Natural killer cell (primary cell): ENCODE results near the gene NOA1. TPM values are rescaled to one million over a fixed set of nuclear protein-coding genes. Genes with fewer than 3 reads are reported as not detected.

ENCODE experiments used
- ATAC-seq, 3 donors: fragments of 150-1000 bp in 2 of 3; fragments of 200-7000 bp in 1 of 3; cut with Tn5 transposase; 1 replicate in 1 of 3; 2 replicates in 2 of 3; pipeline ENCODE4 v1.10.0; 2021; ENCODE audit warnings: mild to moderate bottlenecking in 2 of 3, moderate library complexity in 2 of 3
- DNase-seq, 2 donors: peaks; one replicate each; pipeline versions ENCODE4 v3.0.0 to v3.0.0-alpha.2; 2013 to 2021; ENCODE audit warnings: mixed read lengths in 1 of 2
- H3K27ac ChIP-seq: one replicate; pipeline ENCODE4 v1.5.1; 2013; ENCODE audit warnings: mild to moderate bottlenecking, low read length
- H3K27me3 ChIP-seq: one replicate; pipeline ENCODE4 v1.6.1; 2013; ENCODE audit warnings: low read length; ENCODE audit not compliant: control insufficient read depth, insufficient read depth
- H3K36me3 ChIP-seq: one replicate; pipeline ENCODE4 v1.6.1; 2013; ENCODE audit warnings: low read length; ENCODE audit not compliant: control insufficient read depth, insufficient read depth
- H3K4me1 ChIP-seq: one replicate; pipeline ENCODE4 v1.6.1; 2013; ENCODE audit warnings: low read length; ENCODE audit not compliant: control insufficient read depth, insufficient read depth
- H3K4me3 ChIP-seq: one replicate; pipeline ENCODE4 v1.5.1; 2013; ENCODE audit warnings: low read length
- H3K9me3 ChIP-seq: one replicate; pipeline ENCODE4 v1.6.1; 2013; ENCODE audit warnings: low read length; ENCODE audit not compliant: control insufficient read depth, insufficient read depth
- H3K27ac Mint-ChIP-seq, 2 donors: one replicate each; pipeline ENCODE4 v1.8.0; 2022; ENCODE audit warnings: mild to moderate bottlenecking in 2 of 2, mixed read lengths in 2 of 2, moderate library complexity in 1 of 2
- H3K27me3 Mint-ChIP-seq, 2 donors: one replicate each; pipeline ENCODE4 v1.8.0; 2022; ENCODE audit warnings: low read depth in 2 of 2, mixed read lengths in 2 of 2
- H3K36me3 Mint-ChIP-seq: one replicate; pipeline ENCODE4 v1.8.0; 2022; ENCODE audit warnings: mixed read lengths
- H3K4me1 Mint-ChIP-seq, 2 donors: one replicate each; pipeline ENCODE4 v1.8.0; 2022; ENCODE audit warnings: mixed read lengths in 2 of 2
- H3K4me3 Mint-ChIP-seq: one replicate; pipeline ENCODE4 v1.8.0; 2022; ENCODE audit warnings: mild to moderate bottlenecking, moderate library complexity, mixed read lengths
- H3K9me3 Mint-ChIP-seq, 2 donors: one replicate each; pipeline ENCODE4 v1.8.0; 2022; ENCODE audit warnings: mixed read lengths in 2 of 2
- CTCF ChIP-seq: fragments of 200-600 bp; IDR thresholded peaks from one replicate; pipeline ENCODE4 v1.8.0; 2022; ENCODE audit warnings: antibody characterized with exemption
- WGBS: methylation state at CpG from one replicate; pipeline ENCODE4 v1.1.7; 2013; ENCODE audit warnings: missing lambda C conversion rate; ENCODE audit not compliant: insufficient coverage; 5-methylcytosine and 5-hydroxymethylcytosine counted together
- intact Hi-C: fragments of 100-400 bp; cut with micrococcal nuclease; formaldehyde crosslinking; loops from one replicate; pipeline ENCODE4 v1.14.2; 2022
- total RNA-seq, 4 donors: library from RNA; stranded (reverse); fragments of 120-200 nt in 1 of 4; gene quantifications; one replicate each; pipeline versions ENCODE4 v1.2.3 to v1.2.4, GENCODE V29; 2013 to 2022

The NOA1 gene
- total RNA-seq, 3 donors from 2014 or later (not counting 1 experiment from before 2014, with no cell fraction given): 11.7 to 15.3 (median 13.8) TPM

GRCh38 chr4:57018980-57019379 lies 41.6 kb upstream of the NOA1 start:
- Histone ChIP-seq H3K27me3 (no peaks in the 10 kb centered on the region), H3K4me1 (no peaks in the 10 kb centered on the region), H3K27ac (no peak overlapping the region), H3K9me3 (no peaks in the 10 kb centered on the region), H3K36me3 (peaks cover 84% of the 10 kb centered on the region), H3K4me3 (no peak overlapping the region)
- Mint-ChIP-seq H3K9me3 (no peaks in the 10 kb centered on the region), H3K27me3 (no peaks in the 10 kb centered on the region), H3K27ac (peak overlapping the region; percentile 1 to 55), H3K36me3 (peaks cover 19% of the 10 kb centered on the region), H3K4me1 (peaks cover 0 to 13% of the 10 kb centered on the region in 2 donors), H3K4me3 (no peak overlapping the region)
- ATAC-seq: no peak
- no peak for DNase-seq
- intact Hi-C loops: no loop called here
- no peak for TF ChIP-seq CTCF

- no peaks in the 10 kb centered on the region for H3K4me1 ChIP-seq
- Mint-ChIP-seq H3K36me3 (peaks cover 8% of the 10 kb centered on the region), H3K4me1 (peaks cover 8 to 15% of the 10 kb centered on the region in 2 donors), H3K27ac (peak overlapping the region in 1 of 2 donors; percentile 23), H3K9me3 (no peaks in the 10 kb centered on the region), H3K4me3 (no peak overlapping the region), H3K27me3 (no peaks in the 10 kb centered on the region)
- no peak for ATAC-seq
- H3K36me3 ChIP-seq: peaks cover 85% of the 10 kb centered on the region
- H3K27ac ChIP-seq: no peak overlapping the region
- 74% methylated on average over 3 of the region's 4 CpGs for WGBS
- no peak for TF ChIP-seq CTCF
- H3K9me3 ChIP-seq: no peaks in the 10 kb centered on the region
- intact Hi-C loops: no loop called here
- DNase-seq: no peak
- H3K4me3 ChIP-seq: no peak overlapping the region
- H3K27me3 ChIP-seq: no peaks in the 10 kb centered on the region
These were observed 36.2 kb upstream of the NOA1 start for GRCh38 chr4:57013543-57014120.

- Histone ChIP-seq H3K4me3 (no peak overlapping the region), H3K36me3 (peaks cover 70% of the 10 kb centered on the region), H3K27me3 (no peaks in the 10 kb centered on the region), H3K4me1 (no peaks in the 10 kb centered on the region), H3K27ac (no peak overlapping the region), H3K9me3 (no peaks in the 10 kb centered on the region)
- 94% methylated on average over 1 of the region's 1 CpG for WGBS
- Mint-ChIP-seq H3K36me3 (peaks cover 24% of the 10 kb centered on the region), H3K4me3 (no peak overlapping the region), H3K27ac (no peak overlapping the region), H3K27me3 (no peaks in the 10 kb centered on the region), H3K9me3 (no peaks in the 10 kb centered on the region), H3K4me1 (peaks cover 13 to 26% of the 10 kb centered on the region in 2 donors)
- ATAC-seq (no peak), DNase-seq (no peak)
- no peak for TF ChIP-seq CTCF
- intact Hi-C loops: no loop called here
These were observed 22.3 kb upstream of the NOA1 start for GRCh38 chr4:56999751-57000150.

- ATAC-seq (no peak), DNase-seq (no peak)
- Mint-ChIP-seq H3K9me3 (no peaks in the 10 kb centered on the region), H3K27ac (no peak overlapping the region), H3K27me3 (no peaks in the 10 kb centered on the region), H3K4me3 (no peak overlapping the region), H3K36me3 (peaks cover 27% of the 10 kb centered on the region), H3K4me1 (peaks cover 28 to 36% of the 10 kb centered on the region in 2 donors)
- no peak for TF ChIP-seq CTCF
- H3K36me3 ChIP-seq: peaks cover 75% of the 10 kb centered on the region
- 96% methylated on average over 5 of the region's 7 CpGs for WGBS
- H3K4me1 ChIP-seq: no peaks in the 10 kb centered on the region
- no peak overlapping the region for H3K4me3 ChIP-seq
- no peaks in the 10 kb centered on the region for H3K27me3 ChIP-seq
- H3K9me3 ChIP-seq: no peaks in the 10 kb centered on the region
- intact Hi-C loops: no loop called here
- no peak overlapping the region for H3K27ac ChIP-seq
These were observed 18.1 kb upstream of the NOA1 start for GRCh38 chr4:56995525-56995924.
